ENCODE data around the gene ROBO4. TPM values are rescaled to one million over a fixed set of nuclear protein-coding genes. Genes with fewer than 3 reads are reported as not detected.
A peak's percentile ranks its signal among the peaks of the same experiment; 100 is the strongest.

ROBO4 gene
- total RNA-seq, 1 donor from 2014 or later = 27.6 TPM

GRCh38 chr11:124864892-124865180 lies 32.8 kb downstream of the ROBO4 start:
- intact Hi-C loops (cut with micrococcal nuclease) = no loop called here
- ATAC-seq = no peak
- DNase-seq = no peak

- ATAC-seq (no peak), DNase-seq (no peak)
- intact Hi-C loops (cut with micrococcal nuclease) = no loop called here
Measured at GRCh38 chr11:124864176-124864891, 33.3 kb downstream of the ROBO4 start.

- ATAC-seq (no peak), DNase-seq (no peak)
- intact Hi-C loops (cut with micrococcal nuclease) = no loop called here
Measured at GRCh38 chr11:124863826-124864165, 33.9 kb downstream of the ROBO4 start.

GRCh38 chr11:124863137-124863825 lies 34.4 kb downstream of the ROBO4 start:
- ATAC-seq (peak; percentile 67), DNase-seq (peak; percentile 54)
- intact Hi-C loops (cut with micrococcal nuclease) = no loop called here

- DNase-seq (no peak), ATAC-seq (no peak)
- intact Hi-C loops (cut with micrococcal nuclease) = no loop called here
Measured at GRCh38 chr11:124861670-124862069, 36.0 kb downstream of the ROBO4 start.

DNA sequence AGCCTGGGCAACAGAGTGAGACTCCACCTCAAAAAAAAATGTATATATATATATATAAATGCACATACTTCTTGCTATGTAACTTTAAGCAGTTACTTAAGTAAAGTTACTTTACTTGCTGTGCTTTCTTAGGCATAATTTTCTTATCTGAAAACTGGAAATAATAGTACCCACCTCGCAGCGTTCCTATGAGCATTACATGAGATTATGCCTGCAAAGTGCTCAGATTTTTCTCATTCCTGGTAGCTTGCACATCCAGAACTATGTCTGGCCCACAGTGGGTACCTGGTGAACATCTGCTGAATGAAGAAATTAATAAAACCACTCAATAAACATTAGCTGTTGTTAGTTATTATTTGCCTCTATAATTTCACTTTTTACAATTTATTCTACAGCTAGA lies 38.5 kb downstream of the ROBO4 start:
- DNase-seq (no peak), ATAC-seq (no peak)
- intact Hi-C loops (cut with micrococcal nuclease) = no loop called here

GRCh38 chr11:124846070-124846673 lies 51.5 kb downstream of the ROBO4 start:
- DNase-seq (no peak), ATAC-seq (no peak)
- intact Hi-C loops (cut with micrococcal nuclease) = no loop called here

- intact Hi-C loops (cut with micrococcal nuclease) = no loop called here
- ATAC-seq = no peak
- no peak for DNase-seq
Measured at GRCh38 chr11:124844664-124845079, 53.0 kb downstream of the ROBO4 start.

GRCh38 chr11:124843616-124843910 lies 54.1 kb downstream of the ROBO4 start:
- DNase-seq = no peak
- ATAC-seq = no peak
- intact Hi-C loops (cut with micrococcal nuclease) = no loop called here

GRCh38 chr11:124842305-124842704 lies 55.4 kb downstream of the ROBO4 start:
- ATAC-seq = no peak
- intact Hi-C loops (cut with micrococcal nuclease) = no loop called here
- DNase-seq = no peak

GRCh38 chr11:124841840-124842239 lies 55.8 kb downstream of the ROBO4 start:
- intact Hi-C loops (cut with micrococcal nuclease) = no loop called here
- DNase-seq = no peak
- no peak for ATAC-seq

DNA sequence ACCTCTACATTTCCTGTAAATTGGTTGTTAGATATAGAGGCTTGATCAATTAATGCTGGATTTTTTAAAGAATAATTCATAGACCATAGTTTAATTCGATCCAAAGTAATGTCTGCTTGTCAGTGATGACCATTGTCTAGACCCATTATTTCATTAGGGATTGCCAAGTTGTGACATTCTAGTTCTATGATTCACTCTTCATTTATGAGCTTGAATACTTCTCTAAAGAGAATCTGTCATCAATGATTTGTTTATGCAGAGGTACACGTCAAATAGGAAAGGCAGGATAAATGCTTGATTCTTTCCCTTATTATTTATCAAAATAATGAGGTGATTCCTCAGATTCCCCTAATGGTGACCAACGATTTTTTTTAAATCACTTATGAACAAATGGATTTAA lies 56.5 kb downstream of the ROBO4 start:
- no peak for DNase-seq
- intact Hi-C loops (cut with micrococcal nuclease) = no loop called here
- no peak for ATAC-seq

DNA sequence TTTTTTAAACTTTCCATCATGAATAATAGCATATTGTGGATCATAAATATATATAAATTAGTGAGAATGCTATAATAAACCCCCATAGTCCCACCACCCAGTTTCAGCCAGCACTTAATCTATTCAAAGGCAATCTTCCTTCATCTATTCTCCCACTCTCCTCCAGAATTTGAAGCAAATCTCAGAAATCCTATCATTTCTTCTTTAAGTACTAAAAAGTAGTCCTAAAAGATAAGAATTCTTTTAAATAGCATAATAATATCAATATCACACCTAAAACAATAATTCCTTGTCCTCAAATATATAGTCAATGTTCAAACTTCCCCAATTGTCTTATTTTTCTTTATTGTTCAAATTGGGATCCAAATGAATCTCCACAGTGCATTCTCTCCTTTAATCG lies 57.0 kb downstream of the ROBO4 start:
- ATAC-seq (no peak), DNase-seq (no peak)
- intact Hi-C loops (cut with micrococcal nuclease) = no loop called here

- ATAC-seq (no peak), DNase-seq (no peak)
- intact Hi-C loops (cut with micrococcal nuclease) = loop anchor here (10.0 kb wide), 1 partner anchor 175 kb away; no protein-coding TSS in a partner anchor
Measured at GRCh38 chr11:124839972-124840621, 57.6 kb downstream of the ROBO4 start.

DNA sequence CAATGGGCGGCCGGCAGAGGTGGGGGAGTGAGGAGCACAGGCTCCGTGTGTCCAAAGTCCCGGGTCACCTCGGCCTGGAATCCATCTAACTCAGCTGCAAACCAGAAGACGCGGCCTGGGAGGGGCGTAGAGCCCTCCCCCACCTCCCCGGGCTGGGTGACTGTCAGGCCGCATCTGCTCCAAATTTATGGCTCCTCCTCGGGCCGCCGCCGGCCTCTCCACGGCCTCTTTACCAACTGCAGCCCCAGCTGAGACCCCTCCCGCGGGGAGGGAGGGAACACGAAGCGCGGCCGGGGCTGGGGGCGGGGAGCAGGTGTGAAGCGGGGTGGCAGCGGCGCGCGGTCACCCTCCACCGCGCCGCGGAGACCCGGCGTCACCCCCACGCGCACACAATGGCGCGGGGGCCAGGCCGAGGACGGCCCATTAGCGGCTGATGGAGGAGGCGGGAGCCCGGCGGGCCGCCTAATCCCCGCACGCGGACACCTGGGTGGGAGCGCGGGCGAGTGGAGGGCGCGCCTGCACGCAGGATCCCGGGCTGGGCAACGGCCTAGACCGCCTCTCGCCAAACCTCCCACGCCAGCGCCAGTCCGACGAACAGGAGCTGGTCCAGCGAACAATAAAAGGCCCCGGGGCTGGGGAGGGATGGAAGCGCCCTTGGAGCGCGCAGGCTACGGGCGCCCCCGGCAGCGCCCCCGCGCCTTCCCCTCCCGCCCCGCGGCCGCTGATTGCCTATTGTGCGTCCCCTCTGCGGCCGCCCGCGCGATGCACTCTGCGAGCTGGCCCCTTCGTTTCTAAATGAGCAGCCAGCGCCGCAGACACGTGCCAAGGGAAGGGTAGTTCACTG lies 58.3 kb downstream of the ROBO4 start:
- ATAC-seq = no peak
- intact Hi-C loops (cut with micrococcal nuclease) = loop anchor here (10.0 kb wide), 1 partner anchor 175 kb away; no protein-coding TSS in a partner anchor
- DNase-seq = no peak

DNA sequence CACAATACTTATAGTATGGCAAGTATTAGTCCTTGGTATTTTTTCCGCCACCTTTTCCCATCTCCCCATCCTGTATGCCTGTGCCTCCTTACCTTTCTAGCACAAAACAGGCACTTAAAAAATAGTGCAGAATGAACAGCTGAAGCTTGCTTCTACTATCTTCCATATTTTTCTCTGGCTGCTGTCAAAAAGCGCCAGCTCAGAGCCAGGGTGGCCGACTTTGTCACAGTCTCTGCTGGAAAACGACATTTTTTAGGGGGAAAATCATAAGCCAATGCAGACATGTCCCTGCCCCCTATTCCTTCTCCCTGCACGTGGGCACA lies 58.9 kb downstream of the ROBO4 start:
- intact Hi-C loops (cut with micrococcal nuclease) = loop anchor here (10.0 kb wide), 1 partner anchor 174 kb away; no protein-coding TSS in a partner anchor
- DNase-seq (no peak), ATAC-seq (no peak)

DNA sequence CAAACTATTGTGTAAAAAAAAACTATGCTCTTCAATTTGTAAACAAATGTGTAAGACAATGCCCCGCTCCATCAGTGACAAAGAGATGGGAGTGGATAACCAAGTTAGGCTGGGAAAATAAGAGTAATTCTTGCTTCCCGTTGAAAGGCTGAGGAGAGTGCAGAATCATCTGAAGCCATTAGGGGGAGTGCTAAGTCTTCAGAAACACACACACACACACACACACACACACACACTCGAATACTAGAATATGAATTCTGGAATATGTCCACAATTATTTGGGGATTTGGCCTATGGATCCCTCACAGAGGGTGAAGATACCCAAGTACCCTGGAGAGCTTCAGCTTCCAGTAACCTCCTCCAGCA lies 60.2 kb downstream of the ROBO4 start:
- ATAC-seq (peak; percentile 69), DNase-seq (no peak)
- intact Hi-C loops (cut with micrococcal nuclease) = loop anchor here (10.0 kb wide), 1 partner anchor 173 kb away; no protein-coding TSS in a partner anchor

GRCh38 chr11:124835918-124836317 lies 61.7 kb downstream of the ROBO4 start:
- no peak for DNase-seq
- no peak for ATAC-seq
- intact Hi-C loops (cut with micrococcal nuclease) = loop anchor here (10.0 kb wide), 1 partner anchor 171 kb away; no protein-coding TSS in a partner anchor

GRCh38 chr11:124834526-124835180 lies 63.0 kb downstream of the ROBO4 start:
- intact Hi-C loops (cut with micrococcal nuclease) = loop anchor here (10.0 kb wide), 1 partner anchor 170 kb away; no protein-coding TSS in a partner anchor
- DNase-seq = no peak
- ATAC-seq = no peak

Measured in left ventricle myocardium superior (tissue), 1 donor.